Coronary artery (tissue), 2 donors: ENCODE data around the gene MEN1.

ENCODE experiments used
- DNase-seq: peaks from one replicate; pipeline ENCODE4 v3.0.0-alpha.2; 2017; ENCODE audit warnings: low spot score
- H3K27ac ChIP-seq, 2 donors: fragments of 200-600 bp; sonication (generic); one replicate each; pipeline ENCODE4 v1.5.1; 2016 to 2019
- H3K4me3 ChIP-seq: fragments of 200-600 bp; sonication (generic); 2 replicates; pipeline ENCODE4 v1.5.1; 2016; ENCODE audit warnings: mild to moderate bottlenecking, moderate library complexity
- TF ChIP-seq, protein P1 (sequence below): fragments of 200-600 bp; sonication (generic); IDR thresholded peaks from one replicate; pipeline ENCODE4 v1.5.1; 2019; ENCODE audit warnings: antibody characterized with exemption

MEN1 gene

DNA sequence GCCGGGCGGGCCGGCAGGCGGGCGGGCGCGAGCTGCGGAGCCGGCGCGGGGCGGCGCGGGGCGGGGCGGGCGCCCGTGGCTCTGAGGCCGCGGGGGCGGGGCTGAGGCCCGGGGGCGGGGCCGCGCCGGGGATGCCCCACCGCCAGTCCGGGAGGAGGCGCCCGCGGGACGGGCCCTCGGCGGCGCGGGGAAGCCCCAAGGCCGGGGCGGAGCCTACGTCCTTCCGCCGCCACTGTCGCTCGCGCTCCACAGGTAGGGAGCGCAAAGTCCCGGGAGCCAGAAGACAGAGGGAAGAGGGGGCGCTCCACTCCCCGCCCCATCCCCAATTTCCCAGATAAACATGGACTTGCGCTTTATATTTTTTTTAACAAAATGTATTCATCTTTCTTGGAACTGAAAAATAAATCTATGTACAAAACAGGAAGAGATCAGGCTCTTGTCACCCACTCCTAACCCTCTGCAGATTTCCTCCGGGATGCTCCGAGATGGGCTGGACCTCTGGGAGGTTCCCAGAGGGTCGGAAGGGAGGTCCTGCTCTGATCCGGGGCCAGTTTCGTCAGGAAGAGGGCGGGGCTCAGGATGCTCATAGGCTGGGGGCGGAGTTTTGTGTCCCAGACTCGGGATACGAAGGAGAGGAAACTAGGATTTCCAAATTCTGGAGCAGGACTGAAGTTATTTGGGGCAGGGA, 7.0 kb downstream of the MEN1 start, which contains the start of gene MAP4K2:
Gene MAP4K2, minus strand, starts transcription at position 57 of the 688 bp plus-strand sequence. CDS start 65 bp downstream, outside the sequence.
- TF ChIP-seq, protein P1, sequence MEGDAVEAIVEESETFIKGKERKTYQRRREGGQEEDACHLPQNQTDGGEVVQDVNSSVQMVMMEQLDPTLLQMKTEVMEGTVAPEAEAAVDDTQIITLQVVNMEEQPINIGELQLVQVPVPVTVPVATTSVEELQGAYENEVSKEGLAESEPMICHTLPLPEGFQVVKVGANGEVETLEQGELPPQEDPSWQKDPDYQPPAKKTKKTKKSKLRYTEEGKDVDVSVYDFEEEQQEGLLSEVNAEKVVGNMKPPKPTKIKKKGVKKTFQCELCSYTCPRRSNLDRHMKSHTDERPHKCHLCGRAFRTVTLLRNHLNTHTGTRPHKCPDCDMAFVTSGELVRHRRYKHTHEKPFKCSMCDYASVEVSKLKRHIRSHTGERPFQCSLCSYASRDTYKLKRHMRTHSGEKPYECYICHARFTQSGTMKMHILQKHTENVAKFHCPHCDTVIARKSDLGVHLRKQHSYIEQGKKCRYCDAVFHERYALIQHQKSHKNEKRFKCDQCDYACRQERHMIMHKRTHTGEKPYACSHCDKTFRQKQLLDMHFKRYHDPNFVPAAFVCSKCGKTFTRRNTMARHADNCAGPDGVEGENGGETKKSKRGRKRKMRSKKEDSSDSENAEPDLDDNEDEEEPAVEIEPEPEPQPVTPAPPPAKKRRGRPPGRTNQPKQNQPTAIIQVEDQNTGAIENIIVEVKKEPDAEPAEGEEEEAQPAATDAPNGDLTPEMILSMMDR = no peak
- peak within 1 kb of the TSS; percentile 92 to 95 for H3K27ac ChIP-seq
- peak; percentile 93 for DNase-seq
- H3K4me3 ChIP-seq = peak within 1 kb of the TSS; percentile 89

DNA sequence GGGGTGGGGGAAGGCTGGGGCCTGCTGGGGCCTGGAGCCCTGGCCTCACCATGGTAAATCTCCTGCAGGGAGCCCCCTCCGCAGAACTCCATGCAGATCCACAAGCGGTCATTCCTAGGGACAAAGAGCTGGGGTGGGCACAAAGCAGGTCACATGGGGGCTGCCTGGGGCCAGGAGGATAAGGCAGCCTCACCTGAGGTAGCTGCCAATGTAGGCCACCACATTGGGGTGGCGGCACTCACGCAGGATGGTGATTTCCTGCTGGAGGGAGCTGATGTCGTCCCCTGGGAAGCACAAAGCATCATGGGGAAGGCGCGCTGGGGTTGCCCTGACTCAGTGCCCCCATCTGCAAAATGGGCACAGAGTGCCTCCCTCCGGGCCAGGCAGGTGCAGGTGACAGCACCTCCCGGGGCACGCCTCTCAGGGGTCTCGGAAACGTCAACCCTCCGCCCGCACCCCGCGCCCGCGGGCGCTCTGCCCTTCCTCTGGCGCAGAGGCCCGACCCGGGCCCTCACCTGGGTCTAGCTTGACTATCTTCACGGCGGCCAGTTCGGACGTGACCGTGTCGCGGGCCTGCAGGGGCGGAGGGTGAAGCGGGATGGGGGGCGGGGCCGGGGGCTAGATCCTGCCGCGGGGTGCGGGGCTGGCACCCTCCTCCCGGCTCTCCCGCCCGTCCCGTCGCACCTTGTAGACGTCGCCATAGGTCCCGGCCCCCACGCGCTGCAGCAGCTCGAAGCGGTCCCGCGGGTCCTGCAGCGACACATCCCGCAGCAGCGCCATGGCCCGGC, 7.8 kb downstream of the MEN1 start:
- H3K27ac ChIP-seq = peak overlapping the region; percentile 83 to 95
- H3K4me3 ChIP-seq = peak overlapping the region; percentile 89
- TF ChIP-seq, protein P1 = no peak
- DNase-seq = no peak

- TF ChIP-seq, protein P1 = no peak
- Histone ChIP-seq H3K4me3 (peak overlapping the region; percentile 89), H3K27ac (peak overlapping the region; percentile 83 to 95)
- DNase-seq = no peak
Measured at GRCh38 chr11:64801561-64802369, 8.6 kb downstream of the MEN1 start.

DNA sequence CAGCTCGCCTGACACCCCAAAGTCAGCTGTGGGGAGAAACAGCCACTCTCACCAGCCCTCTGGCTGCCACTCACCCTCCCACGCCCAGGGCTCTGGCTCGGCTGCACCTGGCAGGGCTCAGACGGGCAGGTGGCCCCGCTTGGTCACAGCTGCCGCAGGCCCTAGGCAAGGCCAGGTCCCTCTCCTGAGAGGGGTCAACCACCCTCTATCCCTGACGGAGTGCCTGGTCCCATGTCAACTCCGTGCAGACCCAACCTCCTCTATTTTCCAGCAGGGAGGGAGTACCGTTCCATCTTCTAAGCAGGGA, 9.2 kb downstream of the MEN1 start:
- Histone ChIP-seq H3K4me3 (no peak overlapping the region), H3K27ac (peak overlapping the region in 1 of 2 donors; percentile 95)
- TF ChIP-seq, protein P1 = no peak
- DNase-seq = no peak

DNA sequence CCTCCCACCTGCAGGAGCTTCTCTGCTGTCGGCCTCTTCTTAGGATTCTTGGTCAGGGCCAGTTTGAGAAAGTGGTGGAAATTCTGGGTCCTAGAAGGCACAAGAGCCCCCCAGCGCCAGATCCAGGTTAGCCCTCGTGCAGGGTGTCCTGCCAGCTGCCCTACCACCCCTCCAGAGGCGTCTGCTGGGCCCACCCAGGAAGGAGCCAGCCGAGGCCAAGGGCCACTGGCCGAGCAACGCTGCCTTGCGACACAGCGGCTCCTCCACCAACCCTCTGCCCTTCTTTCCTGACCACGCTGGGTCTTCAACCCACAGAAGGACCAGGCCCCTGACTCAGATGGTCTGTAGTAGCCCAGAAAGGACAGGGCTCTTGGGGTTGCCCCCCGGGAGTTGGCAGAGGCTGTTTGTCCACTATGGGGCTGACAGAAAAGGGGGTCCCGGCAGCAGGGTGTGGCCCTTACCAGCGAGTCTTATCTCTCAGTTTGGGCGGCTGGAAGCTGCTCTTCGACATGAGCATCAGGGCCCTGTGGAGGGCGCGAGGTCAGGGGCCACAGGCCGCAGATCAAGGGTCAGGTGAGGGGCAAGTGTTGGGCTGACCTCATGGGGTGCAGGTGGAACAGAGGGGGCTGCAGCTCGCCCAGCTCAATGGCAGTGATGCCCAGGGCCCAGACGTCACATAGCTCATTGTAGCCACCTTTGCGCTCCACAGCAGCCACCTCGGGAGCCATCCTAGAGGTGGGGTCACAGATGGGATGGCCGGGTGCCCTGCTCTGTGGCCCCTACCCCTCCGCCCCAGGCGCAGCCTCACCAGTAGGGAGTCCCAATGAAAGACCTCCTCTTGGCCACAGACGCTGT, 9.8 kb downstream of the MEN1 start:
- no peak overlapping the region for H3K4me3 ChIP-seq
- H3K27ac ChIP-seq = peak overlapping the region in 1 of 2 donors; percentile 95
- TF ChIP-seq, protein P1 = no peak
- no peak for DNase-seq

DNA sequence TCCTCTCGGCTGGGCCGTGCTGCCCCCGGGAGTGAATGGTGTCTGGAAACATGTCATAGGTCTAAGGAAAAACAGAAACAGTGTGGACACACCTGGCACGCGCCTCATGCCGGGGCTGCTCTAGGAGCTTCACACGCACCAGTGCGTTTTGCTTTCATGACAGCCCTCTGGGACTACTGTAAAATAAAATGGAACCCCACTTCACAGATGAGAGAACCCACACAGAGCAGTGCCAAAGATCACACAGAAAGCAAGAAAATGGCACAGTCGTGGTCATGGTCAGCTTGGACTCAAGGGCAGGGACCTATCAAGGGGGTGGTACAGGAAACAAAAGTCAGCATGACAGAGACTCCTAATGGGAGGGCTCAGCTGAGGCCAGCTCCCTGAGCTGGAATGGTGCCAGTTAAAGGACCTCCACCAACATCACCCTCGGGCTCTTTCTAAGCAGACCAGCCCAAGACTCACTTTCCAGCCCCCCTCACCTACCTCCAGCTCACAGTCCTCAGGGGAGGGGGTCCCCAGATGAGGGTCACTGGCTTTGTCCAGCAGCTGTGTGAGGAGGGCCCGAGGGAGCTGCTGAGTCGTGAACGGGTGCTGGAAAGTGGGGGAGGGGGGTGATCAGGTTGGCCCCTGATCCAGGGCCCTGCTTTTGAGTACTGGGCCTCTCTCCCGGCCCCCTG, 10.6 kb downstream of the MEN1 start:
- DNase-seq = no peak
- Histone ChIP-seq H3K4me3 (no peak overlapping the region), H3K27ac (no peak overlapping the region)
- TF ChIP-seq, protein P1 = no peak
